Natural killer cell (primary cell): ENCODE data around the gene TMEM242. TPM values are rescaled to one million over a fixed set of nuclear protein-coding genes. Genes with fewer than 3 reads are reported as not detected.
"Not testable (repeated sequence)": the region's sequence is repeated elsewhere in the genome, so short reads cannot be mapped to it uniquely, and the experiment has no call there.

Experiments used
- ATAC-seq, 3 donors: fragments of 150-1000 bp in 2 of 3; fragments of 200-7000 bp in 1 of 3; cut with Tn5 transposase; 1 replicate in 1 of 3; 2 replicates in 2 of 3; pipeline ENCODE4 v1.10.0; 2021; ENCODE audit warnings: mild to moderate bottlenecking in 2 of 3, moderate library complexity in 2 of 3
- DNase-seq, 2 donors: peaks; one replicate each; pipeline versions ENCODE4 v3.0.0 to v3.0.0-alpha.2; 2013 to 2021; ENCODE audit warnings: mixed read lengths in 1 of 2
- H3K27ac ChIP-seq: one replicate; pipeline ENCODE4 v1.5.1; 2013; ENCODE audit warnings: mild to moderate bottlenecking, low read length
- H3K27me3 ChIP-seq: one replicate; pipeline ENCODE4 v1.6.1; 2013; ENCODE audit warnings: low read length; ENCODE audit not compliant: control insufficient read depth, insufficient read depth
- H3K36me3 ChIP-seq: one replicate; pipeline ENCODE4 v1.6.1; 2013; ENCODE audit warnings: low read length; ENCODE audit not compliant: control insufficient read depth, insufficient read depth
- H3K4me1 ChIP-seq: one replicate; pipeline ENCODE4 v1.6.1; 2013; ENCODE audit warnings: low read length; ENCODE audit not compliant: control insufficient read depth, insufficient read depth
- H3K4me3 ChIP-seq: one replicate; pipeline ENCODE4 v1.5.1; 2013; ENCODE audit warnings: low read length
- H3K9me3 ChIP-seq: one replicate; pipeline ENCODE4 v1.6.1; 2013; ENCODE audit warnings: low read length; ENCODE audit not compliant: control insufficient read depth, insufficient read depth
- H3K27ac Mint-ChIP-seq, 2 donors: one replicate each; pipeline ENCODE4 v1.8.0; 2022; ENCODE audit warnings: mild to moderate bottlenecking in 2 of 2, mixed read lengths in 2 of 2, moderate library complexity in 1 of 2
- H3K27me3 Mint-ChIP-seq, 2 donors: one replicate each; pipeline ENCODE4 v1.8.0; 2022; ENCODE audit warnings: low read depth in 2 of 2, mixed read lengths in 2 of 2
- H3K36me3 Mint-ChIP-seq: one replicate; pipeline ENCODE4 v1.8.0; 2022; ENCODE audit warnings: mixed read lengths
- H3K4me1 Mint-ChIP-seq, 2 donors: one replicate each; pipeline ENCODE4 v1.8.0; 2022; ENCODE audit warnings: mixed read lengths in 2 of 2
- H3K4me3 Mint-ChIP-seq: one replicate; pipeline ENCODE4 v1.8.0; 2022; ENCODE audit warnings: mild to moderate bottlenecking, moderate library complexity, mixed read lengths
- H3K9me3 Mint-ChIP-seq, 2 donors: one replicate each; pipeline ENCODE4 v1.8.0; 2022; ENCODE audit warnings: mixed read lengths in 2 of 2
- CTCF ChIP-seq: fragments of 200-600 bp; IDR thresholded peaks from one replicate; pipeline ENCODE4 v1.8.0; 2022; ENCODE audit warnings: antibody characterized with exemption
- WGBS: methylation state at CpG from one replicate; pipeline ENCODE4 v1.1.7; 2013; ENCODE audit warnings: missing lambda C conversion rate; ENCODE audit not compliant: insufficient coverage; 5-methylcytosine and 5-hydroxymethylcytosine counted together
- intact Hi-C: fragments of 100-400 bp; cut with micrococcal nuclease; formaldehyde crosslinking; loops from one replicate; pipeline ENCODE4 v1.14.2; 2022
- total RNA-seq, 4 donors: library from RNA; stranded (reverse); fragments of 120-200 nt in 1 of 4; gene quantifications; one replicate each; pipeline versions ENCODE4 v1.2.3 to v1.2.4, GENCODE V29; 2013 to 2022

TMEM242 gene
- total RNA-seq, 3 donors from 2014 or later (not counting 1 experiment from before 2014, with no cell fraction given): 18.5 to 24.8 (median 19.8) TPM

- Mint-ChIP-seq H3K9me3 (no peaks in the 10 kb centered on the region), H3K27me3 (peaks cover 15 to 37% of the 10 kb centered on the region in 2 donors), H3K27ac (no peak overlapping the region), H3K4me1 (no peaks in the 10 kb centered on the region), H3K36me3 (no peaks in the 10 kb centered on the region), H3K4me3 (no peak overlapping the region)
- WGBS: 60% methylated on average over 2 of the region's 2 CpGs
- H3K4me3 ChIP-seq: no peak overlapping the region
- no peak for TF ChIP-seq CTCF
- intact Hi-C loops: no loop called here
- DNase-seq (no peak), ATAC-seq (no peak)
- H3K36me3 ChIP-seq: no peaks in the 10 kb centered on the region
- H3K27ac ChIP-seq: no peak overlapping the region
- peaks cover 5% of the 10 kb centered on the region for H3K27me3 ChIP-seq
- no peaks in the 10 kb centered on the region for H3K4me1 ChIP-seq
- H3K9me3 ChIP-seq: no peaks in the 10 kb centered on the region
Observed at GRCh38 chr6:157337751-157338150, 14.4 kb upstream of the TMEM242 start.

GRCh38 chr6:157337276-157337675, 14.0 kb upstream of the TMEM242 start:
- ATAC-seq, H3K9me3 Mint-ChIP-seq, intact Hi-C loops, H3K4me3 ChIP-seq, DNase-seq, H3K36me3 Mint-ChIP-seq, H3K27me3 ChIP-seq, H3K4me1 Mint-ChIP-seq, H3K36me3 ChIP-seq, H3K4me3 Mint-ChIP-seq, H3K4me1 ChIP-seq, H3K27ac Mint-ChIP-seq, H3K9me3 ChIP-seq, H3K27ac ChIP-seq: not testable (repeated sequence)
- 74% methylated on average over 2 of the region's 3 CpGs for WGBS
- peaks cover 17 to 42% of the 10 kb centered on the region in 2 donors for H3K27me3 Mint-ChIP-seq

GRCh38 chr6:157335829-157336228, 12.5 kb upstream of the TMEM242 start:
- DNase-seq (no peak), ATAC-seq (no peak)
- no peaks in the 10 kb centered on the region for H3K36me3 Mint-ChIP-seq
- no peak for TF ChIP-seq CTCF
- H3K4me3 ChIP-seq: no peak overlapping the region
- no peak overlapping the region for H3K27ac ChIP-seq
- H3K9me3 Mint-ChIP-seq: no peaks in the 10 kb centered on the region
- H3K4me1 Mint-ChIP-seq: no peaks in the 10 kb centered on the region
- no peak overlapping the region for H3K27ac Mint-ChIP-seq
- intact Hi-C loops: no loop called here
- peaks cover 5% of the 10 kb centered on the region for H3K27me3 ChIP-seq
- H3K4me1 ChIP-seq: no peaks in the 10 kb centered on the region
- WGBS: 84% methylated on average over 6 of the region's 6 CpGs
- H3K4me3 Mint-ChIP-seq: no peak overlapping the region
- peaks cover 10 to 35% of the 10 kb centered on the region in 2 donors for H3K27me3 Mint-ChIP-seq
- no peaks in the 10 kb centered on the region for H3K36me3 ChIP-seq
- H3K9me3 ChIP-seq: no peaks in the 10 kb centered on the region

- H3K27me3 Mint-ChIP-seq: peaks cover 19 to 38% of the 10 kb centered on the region in 2 donors
- Histone ChIP-seq H3K9me3 (no peaks in the 10 kb centered on the region), H3K27ac (no peak overlapping the region), H3K4me1 (no peaks in the 10 kb centered on the region), H3K36me3 (no peaks in the 10 kb centered on the region), H3K4me3 (no peak overlapping the region), H3K27me3 (no peaks in the 10 kb centered on the region)
- no peak overlapping the region for H3K27ac Mint-ChIP-seq
- H3K4me3 Mint-ChIP-seq: no peak overlapping the region
- no peaks in the 10 kb centered on the region for H3K4me1 Mint-ChIP-seq
- WGBS: 88% methylated on average over 3 of the region's 3 CpGs
- DNase-seq: no peak
- no peaks in the 10 kb centered on the region for H3K36me3 Mint-ChIP-seq
- no peak for ATAC-seq
- no peaks in the 10 kb centered on the region for H3K9me3 Mint-ChIP-seq
- TF ChIP-seq CTCF: no peak
- intact Hi-C loops: no loop called here
Observed at GRCh38 chr6:157333956-157334355, 10.6 kb upstream of the TMEM242 start.
